Medulla oblongata (tissue), 1 donor: ENCODE measurements around the gene ELN.
"Not testable (repeated sequence)": the region's sequence is repeated elsewhere in the genome, so short reads cannot be mapped to it uniquely, and the experiment has no call there.

Experiments
- DNase-seq: peaks from one replicate; pipeline ENCODE4 v3.0.0-alpha.2; 2015; ENCODE audit errors: extremely low spot score

ELN gene

DNA sequence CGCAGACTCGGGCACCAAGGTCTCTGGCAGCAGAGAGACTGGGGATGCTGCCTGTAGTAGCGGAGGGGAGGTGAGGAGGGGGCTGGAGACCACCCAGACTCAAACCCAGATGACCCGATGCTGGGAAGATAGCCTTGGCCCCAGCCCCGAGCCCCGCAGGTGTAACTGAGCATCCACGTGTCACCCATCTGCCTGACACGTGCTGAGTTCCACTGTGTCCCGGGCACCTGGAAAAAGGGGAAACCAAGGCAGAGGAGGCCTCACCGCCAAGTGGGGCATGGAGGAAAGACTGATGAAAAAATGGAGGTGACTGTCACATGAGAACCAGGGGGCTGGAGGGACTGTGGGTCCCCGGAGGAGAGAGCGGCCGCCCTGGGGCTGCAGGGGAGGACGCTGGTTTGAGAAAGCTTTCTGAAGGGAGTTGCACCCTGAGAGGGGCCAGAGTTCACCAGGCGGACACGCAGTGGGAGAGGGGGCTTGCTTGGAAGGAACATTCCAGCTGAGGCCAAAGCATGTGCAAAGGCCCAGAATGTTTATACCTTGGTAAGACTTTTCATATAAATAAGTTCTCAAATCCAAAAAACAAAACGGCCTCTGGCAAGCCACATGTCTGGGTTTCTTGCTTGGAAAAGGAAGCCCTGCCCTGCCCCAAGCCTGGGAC lies 27.4 kb upstream of the ELN start:
- no peak for DNase-seq

DNA sequence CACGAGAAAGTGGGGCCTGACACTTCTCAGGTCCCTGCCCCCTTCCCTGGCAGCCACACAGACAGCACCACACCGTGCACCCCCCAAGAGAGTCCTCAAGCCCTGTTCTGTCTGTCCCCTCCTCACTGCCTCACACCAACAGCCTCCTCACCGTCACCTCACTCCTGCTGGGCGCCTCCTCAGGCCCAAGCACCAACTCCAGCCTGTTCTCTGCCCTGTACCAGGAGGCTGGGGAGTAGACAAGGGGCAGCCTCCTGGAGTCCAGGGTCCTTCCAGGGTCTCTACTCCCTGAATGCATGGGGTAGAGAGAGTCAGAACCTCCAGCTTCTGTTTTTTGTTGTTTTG lies 26.9 kb upstream of the ELN start:
- DNase-seq: no peak

DNA sequence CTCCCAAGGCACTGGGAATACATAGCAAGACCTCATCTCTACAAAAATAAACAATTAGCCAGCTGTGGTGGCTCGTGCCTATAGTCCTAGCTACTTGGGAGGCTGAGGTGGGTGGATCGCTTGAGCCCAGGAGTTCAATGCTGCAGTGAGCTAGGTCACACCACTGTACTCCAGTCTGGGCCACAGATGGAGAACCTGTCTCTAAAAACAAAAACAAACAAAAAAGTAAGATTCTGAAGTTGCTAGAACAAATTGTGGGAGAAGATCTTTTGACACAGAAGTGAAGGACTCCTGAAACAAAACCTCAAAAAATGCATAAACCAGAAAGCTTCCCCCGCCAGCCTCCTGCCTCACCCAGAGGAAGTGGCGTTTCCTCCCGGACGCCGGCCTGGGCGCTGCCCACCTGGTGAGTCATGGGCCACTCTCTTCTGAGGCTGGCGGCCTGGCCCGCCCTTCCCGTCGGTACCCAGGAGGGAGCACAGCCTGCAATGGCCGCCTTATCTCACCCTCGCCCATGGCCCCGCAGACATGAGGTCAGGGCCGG lies 25.4 kb upstream of the ELN start:
- no peak for DNase-seq

DNA sequence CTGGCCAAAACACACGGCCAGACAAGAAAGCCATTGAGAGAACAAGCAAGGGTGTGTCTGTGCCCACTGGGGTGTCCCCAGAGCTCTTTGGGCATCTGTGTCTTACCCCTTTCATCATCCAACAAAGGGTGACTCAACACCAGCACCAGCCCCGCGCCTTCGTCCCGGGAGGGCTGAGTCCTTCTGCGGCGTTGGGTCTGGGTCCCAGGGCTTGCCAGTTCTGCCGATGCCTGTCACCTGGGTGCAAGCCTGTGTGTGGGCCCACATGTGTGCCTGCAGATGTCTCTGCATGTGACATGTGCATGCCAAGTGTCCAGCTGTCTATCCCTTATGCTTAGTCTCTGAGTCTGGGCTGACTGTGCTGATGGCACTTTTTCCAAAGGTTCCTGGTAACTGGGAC lies 24.4 kb upstream of the ELN start:
- no peak for DNase-seq

DNA sequence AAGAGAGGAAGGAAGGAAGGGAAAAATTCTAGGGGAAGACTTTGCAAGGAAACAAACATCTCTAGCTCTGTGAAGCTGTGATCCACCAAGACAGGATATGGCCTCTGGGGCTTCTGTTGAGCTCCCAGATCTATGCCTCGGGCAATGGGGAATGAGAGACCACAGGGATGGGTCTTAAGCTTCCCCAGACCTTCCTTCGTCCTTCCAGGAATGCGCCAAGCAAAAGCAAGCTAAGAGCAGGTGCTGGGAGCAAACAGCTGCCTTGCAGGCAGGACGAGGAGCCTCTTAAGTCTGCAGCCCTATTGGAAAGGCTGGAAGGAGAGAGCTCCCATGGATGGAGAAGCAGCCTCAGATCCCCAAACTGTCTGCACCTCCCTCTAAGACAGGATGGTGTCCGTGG lies 21.9 kb upstream of the ELN start:
- no peak for DNase-seq

DNA sequence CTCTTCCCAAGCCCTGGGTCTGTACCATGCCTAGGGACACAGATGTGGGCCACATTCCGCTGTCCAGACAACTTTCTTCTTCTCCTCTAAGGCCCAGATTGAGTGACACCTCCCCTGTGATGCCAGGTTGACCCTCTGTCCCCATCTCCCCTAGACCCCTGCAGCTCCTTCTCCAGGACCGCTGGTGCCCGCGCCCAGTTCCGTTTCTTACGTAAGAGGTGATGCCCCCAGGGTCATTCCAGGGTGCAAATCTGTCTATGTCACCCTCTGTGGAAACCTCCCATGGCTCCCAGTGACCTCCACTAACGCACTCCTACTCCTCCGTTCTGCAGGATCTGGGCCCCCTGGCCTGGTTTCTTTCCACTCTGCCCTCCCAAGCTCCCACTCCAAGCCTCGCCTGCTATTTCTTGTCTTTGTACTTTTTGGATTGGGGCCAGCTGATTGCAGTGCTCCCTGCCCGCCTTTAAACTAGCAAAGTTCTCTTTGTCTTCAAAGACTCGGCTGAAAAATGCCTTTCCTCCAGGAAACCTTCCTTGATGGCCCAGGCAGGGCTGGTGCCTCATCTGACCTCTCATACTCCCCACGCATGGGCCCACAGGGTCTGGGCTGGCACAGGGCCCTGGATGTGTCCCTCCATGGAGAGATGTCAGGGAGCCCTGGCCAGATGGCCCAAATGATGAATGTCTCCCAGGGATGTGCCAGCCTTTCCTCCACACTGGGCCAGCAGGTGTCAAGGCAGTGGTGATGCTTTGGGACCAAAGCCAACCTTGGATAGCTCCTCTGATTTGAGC lies 21.3 kb upstream of the ELN start:
- DNase-seq: no peak

DNA sequence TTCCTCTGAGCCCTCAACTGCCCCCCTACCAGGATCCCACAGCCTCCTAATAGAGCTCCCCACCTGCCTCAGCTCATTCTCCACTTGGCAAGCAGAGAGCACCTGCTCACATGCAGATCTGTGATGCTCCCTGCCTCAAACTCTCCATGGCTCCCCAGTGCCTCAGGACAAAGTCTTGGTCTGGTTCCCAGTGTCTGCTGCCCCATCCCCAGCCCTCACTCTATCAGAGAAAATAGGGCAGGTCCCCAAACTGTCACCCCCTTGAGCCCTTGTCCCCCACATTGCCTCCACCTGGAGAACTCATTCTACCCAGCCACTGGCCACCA lies 20.8 kb upstream of the ELN start:
- DNase-seq: no peak

DNA sequence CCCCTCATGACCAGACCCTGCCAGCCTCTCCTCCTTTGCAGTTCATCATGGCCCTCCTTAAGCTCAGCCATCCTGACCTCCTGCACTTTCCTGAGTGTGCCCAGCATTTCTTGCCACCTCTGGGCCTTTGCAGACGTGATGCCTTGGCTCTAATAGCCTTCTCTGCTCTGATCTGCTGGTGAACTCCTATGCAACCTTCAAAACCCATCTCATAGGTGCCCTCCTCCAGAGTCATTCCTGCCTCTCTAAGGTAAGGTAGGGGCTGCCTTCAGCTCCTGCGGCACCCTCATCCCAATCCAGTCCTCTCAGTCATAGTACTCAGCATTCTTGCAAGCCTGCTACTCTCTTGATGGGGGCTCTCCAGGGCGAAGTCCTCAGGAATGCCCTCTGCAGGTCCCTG lies 19.3 kb upstream of the ELN start:
- DNase-seq: no peak

DNA sequence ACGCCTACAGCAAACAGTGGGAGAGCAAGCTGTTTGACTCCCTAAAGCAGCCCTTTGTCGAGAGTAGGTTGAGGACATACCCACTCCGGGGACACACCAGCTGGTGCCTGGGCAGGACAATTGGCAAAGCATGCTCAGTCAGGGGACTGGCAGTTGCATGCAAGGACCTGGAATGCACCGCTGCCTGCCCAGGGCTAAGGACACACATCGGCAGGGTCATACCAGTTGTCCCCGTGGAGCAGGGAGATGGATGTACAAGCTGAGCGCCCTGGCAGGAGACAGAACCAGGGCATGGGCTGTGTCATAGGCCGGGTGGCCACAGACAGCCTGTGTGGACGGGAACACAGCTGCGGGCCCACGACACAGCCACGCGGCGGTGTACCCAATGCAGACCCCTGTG lies 18.3 kb upstream of the ELN start:
- DNase-seq: no peak

DNA sequence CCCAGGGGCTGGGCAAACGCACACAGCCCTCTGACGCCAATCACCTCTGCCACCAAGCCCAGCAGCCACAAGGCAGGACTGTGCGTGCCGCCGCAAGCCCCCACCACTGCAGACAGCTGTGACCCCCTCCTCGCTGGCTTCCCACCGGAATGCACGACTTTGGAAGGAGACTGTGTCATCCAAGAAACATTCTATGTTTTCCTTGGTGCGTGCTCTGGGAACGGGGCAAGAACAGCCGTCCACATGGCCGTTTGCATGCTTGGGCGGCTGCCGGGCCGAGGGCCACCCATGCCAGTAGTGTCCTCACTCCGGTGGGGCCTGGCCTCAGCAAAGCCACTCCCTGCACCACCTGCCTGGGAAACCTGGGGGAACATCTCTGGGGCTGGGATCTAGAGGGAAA lies 17.6 kb upstream of the ELN start:
- DNase-seq: no peak

DNA sequence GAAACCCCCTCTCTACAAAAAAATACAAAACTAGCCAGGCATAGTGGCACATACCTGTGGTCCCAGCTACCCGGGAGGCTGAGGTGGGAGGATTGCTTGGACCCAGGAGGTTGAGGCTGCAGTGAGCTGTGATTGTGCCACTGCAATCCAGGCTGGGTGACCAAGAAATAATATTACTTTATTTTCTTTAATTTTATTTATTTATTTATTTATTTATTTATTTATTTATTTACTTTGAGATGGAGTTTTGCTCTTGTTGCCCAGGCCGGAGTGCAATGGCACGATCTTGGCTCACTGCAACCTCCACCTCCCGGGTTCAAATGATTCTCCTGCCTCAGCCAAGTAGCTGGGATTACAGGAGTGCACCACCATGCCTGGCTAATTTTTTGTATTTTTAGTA lies 16.6 kb upstream of the ELN start:
- DNase-seq: not testable (repeated sequence)

DNA sequence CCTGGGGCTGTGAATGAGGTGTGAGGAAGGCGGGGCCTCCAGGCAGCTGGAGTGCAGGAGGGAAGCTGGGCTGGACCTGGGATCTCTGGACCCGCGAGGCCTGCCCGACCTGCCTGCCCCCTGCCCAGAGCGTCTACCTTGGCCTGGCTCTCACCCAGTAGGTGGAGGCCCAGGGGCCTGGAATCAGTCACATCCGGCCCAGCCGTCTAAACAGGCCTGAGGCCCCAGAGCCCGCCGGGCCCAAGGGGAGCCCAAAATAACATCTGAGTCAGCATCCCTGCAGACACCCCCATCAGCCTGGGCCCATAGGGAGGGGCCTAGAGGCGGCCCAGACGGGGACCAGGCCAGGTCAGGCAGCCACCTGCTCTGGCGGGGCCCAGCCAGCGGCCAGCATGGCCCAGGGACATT lies 15.1 kb upstream of the ELN start:
- no peak for DNase-seq

DNA sequence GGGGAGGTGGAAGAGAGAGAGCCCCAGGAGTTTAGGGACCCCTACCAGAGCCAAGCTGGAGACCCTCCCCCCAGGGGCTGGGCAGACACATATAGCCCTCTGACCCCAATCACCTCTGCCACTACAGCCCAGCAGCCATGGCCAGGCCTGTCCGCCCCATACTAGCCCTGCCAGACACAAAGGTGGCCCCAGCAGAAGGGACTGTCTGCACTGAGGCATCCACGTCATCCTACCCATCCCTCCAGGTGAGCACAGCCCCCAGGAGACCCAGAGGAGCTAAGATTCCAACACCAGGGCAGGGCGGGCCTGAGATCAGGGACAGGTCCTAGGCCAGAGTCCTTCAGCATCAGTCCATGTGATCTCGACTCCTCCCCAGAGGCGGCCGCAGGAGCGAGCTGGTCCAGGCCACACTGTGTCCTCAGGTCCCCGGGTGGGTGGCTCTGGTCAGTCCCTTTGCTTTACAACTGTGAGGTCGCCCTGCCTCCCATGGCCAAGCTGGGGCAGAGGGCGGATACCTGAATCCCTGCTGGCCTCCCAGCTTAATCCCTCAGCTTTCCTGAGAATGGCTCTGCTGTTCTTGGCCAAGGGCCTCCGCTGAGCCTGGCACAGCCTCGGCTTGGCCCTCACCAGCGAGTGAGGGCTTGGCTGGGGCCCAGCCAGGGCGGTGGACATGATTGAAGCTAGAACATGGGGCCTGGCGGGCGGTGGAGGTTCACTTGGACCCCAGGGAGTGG lies 14.3 kb upstream of the ELN start:
- peak; percentile 67 for DNase-seq

DNA sequence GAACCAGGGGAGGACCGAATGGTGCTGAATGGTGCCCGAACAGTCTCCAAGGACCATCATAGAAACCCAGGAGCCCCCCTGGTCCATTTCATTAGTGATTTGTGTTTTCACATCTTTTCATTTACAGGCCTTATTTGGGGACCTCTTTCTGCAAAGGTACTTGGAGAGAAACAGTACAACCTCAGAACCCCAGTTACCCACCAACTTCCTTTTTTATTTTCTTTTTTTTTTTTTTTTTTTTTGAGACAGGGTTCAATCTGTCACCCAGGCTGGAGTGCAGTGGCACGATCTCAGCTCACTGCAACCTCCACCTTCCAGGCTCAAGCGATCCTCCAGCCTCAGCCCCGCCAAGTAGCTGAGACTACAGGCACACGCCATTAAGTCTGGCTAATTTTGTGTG lies 13.0 kb upstream of the ELN start:
- DNase-seq: no peak

DNA sequence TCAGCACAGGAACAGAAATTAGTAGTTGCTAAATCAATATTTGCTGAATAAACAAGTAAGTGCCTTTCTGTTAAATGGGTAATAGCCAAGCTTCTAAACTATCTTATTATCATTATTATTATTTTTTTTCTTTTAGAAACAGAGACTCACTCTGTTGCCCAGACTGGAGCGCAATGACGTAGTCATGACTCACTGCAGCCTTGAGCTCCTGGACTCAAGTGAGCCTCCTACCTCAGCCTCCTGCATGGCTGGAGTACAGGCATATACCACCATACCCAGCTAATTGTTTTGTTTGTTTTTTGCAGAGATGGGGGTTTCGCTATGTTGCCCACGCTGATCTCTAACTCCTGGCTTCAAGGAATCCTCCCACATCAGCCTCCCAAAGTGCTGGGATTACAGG lies 12.3 kb upstream of the ELN start:
- DNase-seq: no peak

DNA sequence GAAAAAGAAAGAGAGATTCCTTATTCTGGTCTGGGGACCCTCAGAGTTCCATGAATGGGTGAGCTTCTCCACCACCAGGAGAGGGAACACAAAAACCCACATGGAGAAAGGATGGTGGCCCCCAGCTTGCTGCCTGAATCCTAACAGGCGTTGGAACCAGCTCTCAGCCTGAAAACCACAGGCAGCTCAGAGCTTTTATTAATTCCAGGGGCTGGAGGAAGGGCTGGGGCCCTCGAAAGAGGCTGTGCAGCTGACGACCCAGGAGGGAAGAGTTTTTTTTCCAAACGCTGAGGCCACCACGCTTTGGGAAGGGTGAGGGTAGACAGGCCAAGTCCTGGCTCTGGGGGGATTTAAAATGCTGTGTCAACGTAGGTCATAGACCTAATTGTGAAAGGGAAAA lies 10.8 kb upstream of the ELN start:
- no peak for DNase-seq

DNA sequence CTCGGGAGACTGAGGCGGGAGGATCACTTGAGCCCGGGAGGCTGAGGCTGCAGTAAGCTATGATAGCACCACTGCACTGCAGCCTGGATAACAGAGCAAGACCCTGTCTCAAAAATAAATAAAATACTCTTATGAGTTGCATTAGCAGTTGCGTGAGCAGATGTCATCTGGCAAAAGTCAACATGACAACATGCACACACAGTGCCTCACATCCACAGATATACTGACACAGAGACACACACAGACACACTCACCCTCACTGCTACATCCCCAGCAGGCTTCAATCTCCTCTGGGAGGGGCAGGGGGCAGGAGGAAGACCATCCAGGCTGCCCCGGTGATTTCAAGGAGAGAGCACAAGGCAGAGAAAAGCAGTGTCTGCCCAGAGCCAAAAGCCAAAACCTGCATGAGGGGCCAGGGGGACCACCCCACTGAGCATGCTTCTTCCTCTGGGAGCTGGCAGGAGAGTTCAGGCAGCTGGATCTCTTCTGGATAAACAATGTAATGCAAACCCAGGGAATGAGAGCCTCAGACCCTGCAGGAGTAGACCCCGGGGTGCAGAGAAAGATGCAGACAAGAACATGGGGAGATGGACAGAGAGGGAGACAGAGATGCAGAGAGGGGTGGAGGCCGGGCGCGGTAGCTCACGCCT lies 9.6 kb upstream of the ELN start:
- DNase-seq: no peak

DNA sequence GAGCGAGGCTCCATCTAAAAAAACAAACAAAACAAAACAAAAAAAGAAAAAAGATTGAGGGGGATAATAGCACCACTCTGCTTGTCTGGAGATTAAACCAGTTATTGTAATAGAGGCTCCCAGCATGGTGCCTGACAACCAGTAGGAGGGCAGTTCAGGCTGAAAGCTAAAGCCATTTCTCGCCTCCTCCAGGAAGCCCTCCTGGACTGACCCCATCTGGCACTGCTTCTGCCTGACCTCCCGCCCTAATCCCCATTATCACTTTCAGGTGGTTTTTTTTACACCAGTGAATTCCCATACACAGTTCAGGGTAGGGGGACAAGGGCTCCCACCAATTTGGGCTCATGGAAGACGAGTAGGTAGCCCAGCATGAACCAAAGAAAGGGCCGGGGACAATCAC lies 8.8 kb upstream of the ELN start:
- DNase-seq: no peak

DNA sequence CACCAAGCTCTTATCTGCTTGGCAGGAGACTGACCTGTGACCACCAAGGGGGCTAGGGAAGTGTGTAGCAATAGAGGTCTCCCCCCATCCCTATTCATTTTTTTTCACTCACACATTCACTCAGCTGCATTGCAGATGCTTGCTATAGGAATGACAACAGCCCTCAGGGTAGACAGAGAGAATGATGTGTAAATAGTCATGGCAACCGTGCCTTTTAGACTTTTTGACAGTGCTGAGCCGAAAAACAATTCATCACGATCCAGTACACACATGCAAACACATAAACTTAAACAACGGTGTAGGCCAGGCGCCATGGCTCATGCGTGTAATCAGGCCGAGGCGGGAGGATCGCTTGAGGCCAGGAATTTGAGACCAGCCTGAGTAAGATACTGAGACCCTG lies 7.6 kb upstream of the ELN start:
- DNase-seq: no peak

DNA sequence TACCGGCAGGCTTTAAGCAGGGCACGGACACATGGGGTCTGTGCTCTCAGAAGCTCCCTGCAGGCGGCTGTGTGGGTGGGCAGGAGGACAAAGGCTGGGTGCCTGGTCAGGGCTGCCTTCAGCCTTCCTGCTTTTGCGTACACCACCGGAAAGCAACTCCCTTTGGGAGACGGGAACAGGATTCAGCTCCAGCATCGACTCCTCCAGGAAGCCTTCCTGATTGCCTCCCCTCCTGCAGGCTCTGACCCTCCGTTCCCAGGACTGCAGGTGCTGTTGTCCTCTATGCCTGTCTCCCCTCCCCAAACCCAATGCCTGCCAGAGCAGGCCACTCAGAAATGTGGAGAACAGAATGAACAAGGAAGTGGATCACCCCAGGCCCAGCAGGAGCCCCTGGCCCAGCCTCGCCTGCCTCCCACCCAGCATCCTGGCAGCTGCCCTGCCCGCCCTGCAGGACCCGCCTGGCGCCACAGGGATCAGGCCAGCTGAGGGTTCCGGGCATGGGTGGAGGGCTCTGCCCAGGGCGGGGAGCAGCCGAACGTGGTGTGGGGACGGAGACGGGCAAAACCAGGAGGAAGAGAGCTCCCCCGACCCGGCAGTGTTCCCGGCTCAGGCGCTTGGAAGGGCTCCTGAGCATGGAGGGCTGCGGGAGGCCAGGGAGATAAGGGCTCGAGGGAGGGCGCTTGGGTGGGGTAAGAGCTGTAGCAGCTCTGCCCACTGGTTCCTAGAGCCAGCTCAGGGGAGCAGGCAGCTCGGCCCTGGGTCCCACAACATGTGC lies 6.2 kb upstream of the ELN start:
- DNase-seq: no peak

DNA sequence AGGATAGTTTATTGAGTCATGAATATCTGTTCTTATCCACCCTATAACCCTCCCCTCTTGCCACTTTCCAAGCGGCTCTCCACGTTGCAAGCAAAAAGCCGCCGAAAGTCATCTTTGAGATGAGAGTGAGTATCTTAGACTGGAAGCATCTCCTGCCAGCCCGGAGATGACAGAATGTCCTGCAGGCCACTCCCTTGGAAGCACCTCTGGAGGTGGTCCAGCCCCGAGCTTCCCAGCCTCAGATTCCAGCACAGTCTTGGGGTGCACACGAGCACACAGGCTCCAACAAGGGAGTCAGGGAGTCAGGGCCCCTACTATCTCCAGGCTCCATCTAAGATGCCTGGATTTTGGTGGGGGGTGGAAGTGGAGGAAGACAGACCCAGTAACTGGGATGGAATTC lies 5.5 kb upstream of the ELN start:
- DNase-seq: no peak

DNA sequence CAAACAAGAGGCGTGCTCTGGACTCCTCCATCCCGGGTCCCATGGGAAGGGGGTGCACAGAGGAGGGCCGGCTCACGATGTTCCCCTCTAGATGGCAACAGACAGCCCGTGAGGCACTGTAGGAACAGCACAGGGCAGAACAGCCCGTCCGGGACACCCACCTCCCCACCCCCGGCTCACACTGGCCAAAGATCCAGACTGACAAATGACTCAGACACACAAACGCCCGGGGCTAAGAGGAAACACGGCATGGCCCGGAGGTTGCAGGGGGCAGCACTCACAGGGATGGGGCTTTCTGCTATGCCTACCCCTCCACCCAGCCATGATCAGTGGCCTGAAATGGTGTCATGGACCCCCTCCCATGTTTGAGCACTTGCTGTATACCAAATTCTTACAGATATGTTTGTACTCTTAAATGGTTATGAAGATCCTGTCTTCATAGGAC lies 4.9 kb upstream of the ELN start:
- DNase-seq: no peak
